Measurements from ENCODE around the gene FRMD4A. TPM values are rescaled to one million over a fixed set of nuclear protein-coding genes. Genes with fewer than 3 reads are reported as not detected.

FRMD4A gene
- total RNA-seq, 1 experiment from 2014 or later: 7.1 TPM

GRCh38 chr10:14022954-14023672 lies 307.6 kb downstream of the FRMD4A start:
- no peak overlapping the region for H3K27ac ChIP-seq (ENCODE audit: low read length)
- CTCF ChIA-PET: no interaction called here
- H3K4me1 ChIP-seq (ENCODE audit: insufficient read depth, low read length): no peaks in the 10 kb centered on the region
- intact Hi-C loops (cut with micrococcal nuclease): no loop called here
- no TSS peak for BruUV-seq (replicated peaks)
- POLR2A ChIA-PET (ENCODE audit: unreplicated experiment): no interaction called here
- no peaks in the 10 kb centered on the region for H3K36me3 ChIP-seq (ENCODE audit: low read depth, low read length)
- no peaks in the 10 kb centered on the region for H3K27me3 ChIP-seq (ENCODE audit: low read length)
- H3K4me2 ChIP-seq (ENCODE audit: low read length): no peak overlapping the region
- no peak for DNase-seq
- H3K79me2 ChIP-seq (ENCODE audit: low read length): no peaks in the 10 kb centered on the region
- no peak overlapping the region for H3K4me3 ChIP-seq (ENCODE audit: low read length)
- no peak for ATAC-seq
- TF ChIP-seq CTCF (conservative IDR thresholded peaks at IDR 0.05; ENCODE audit: low read depth, low read length): no peak
- TF ChIP-seq EZH2 (IDR thresholded peaks at IDR 0.05; ENCODE audit: low read length, unreplicated experiment): no peak
- no peak for TF ChIP-seq EZH2phosphoT487 (IDR thresholded peaks at IDR 0.05; ENCODE audit: borderline replicate concordance, low read length)
- H2AFZ ChIP-seq (ENCODE audit: low read length): no peak overlapping the region
- H3F3A ChIP-seq (ENCODE audit: low read length, unreplicated experiment): no peaks in the 10 kb centered on the region
- H3K9ac ChIP-seq (ENCODE audit: low read length): no peak overlapping the region
- no peaks in the 10 kb centered on the region for H3K9me3 ChIP-seq (ENCODE audit: low read length)
- H3K9me2 ChIP-seq (replicated peaks; ENCODE audit: low read length): no peaks in the 10 kb centered on the region
- H4K20me1 ChIP-seq (ENCODE audit: low read length): no peaks in the 10 kb centered on the region

GRCh38 chr10:14022052-14022451 lies 308.7 kb downstream of the FRMD4A start:
- Histone ChIP-seq H3K9me2 (replicated peaks; ENCODE audit: low read length) (no peaks in the 10 kb centered on the region), H4K20me1 (ENCODE audit: low read length) (no peaks in the 10 kb centered on the region), H3K36me3 (ENCODE audit: low read depth, low read length) (no peaks in the 10 kb centered on the region), H3K9me3 (ENCODE audit: low read length) (no peaks in the 10 kb centered on the region), H3K9ac (ENCODE audit: low read length) (no peak overlapping the region), H3F3A (ENCODE audit: low read length, unreplicated experiment) (no peaks in the 10 kb centered on the region), H2AFZ (ENCODE audit: low read length) (no peak overlapping the region), H3K4me3 (ENCODE audit: low read length) (no peak overlapping the region), H3K27ac (ENCODE audit: low read length) (no peak overlapping the region), H3K27me3 (ENCODE audit: low read length) (no peaks in the 10 kb centered on the region), H3K79me2 (ENCODE audit: low read length) (no peaks in the 10 kb centered on the region), H3K4me1 (ENCODE audit: insufficient read depth, low read length) (no peaks in the 10 kb centered on the region), H3K4me2 (ENCODE audit: low read length) (no peak overlapping the region)
- CTCF ChIA-PET: no interaction called here
- TF ChIP-seq EZH2 (IDR thresholded peaks at IDR 0.05; ENCODE audit: low read length, unreplicated experiment): no peak
- TF ChIP-seq EZH2phosphoT487 (IDR thresholded peaks at IDR 0.05; ENCODE audit: borderline replicate concordance, low read length): no peak
- intact Hi-C loops (cut with micrococcal nuclease): no loop called here
- ATAC-seq (no peak), DNase-seq (no peak)
- POLR2A ChIA-PET (ENCODE audit: unreplicated experiment): no interaction called here
- BruUV-seq (replicated peaks): no TSS peak

- intact Hi-C loops (cut with micrococcal nuclease): no loop called here
- Histone ChIP-seq H3K9ac (ENCODE audit: low read length) (no peak overlapping the region), H3K9me2 (replicated peaks; ENCODE audit: low read length) (no peaks in the 10 kb centered on the region), H3F3A (ENCODE audit: low read length, unreplicated experiment) (no peaks in the 10 kb centered on the region), H3K9me3 (ENCODE audit: low read length) (no peaks in the 10 kb centered on the region), H3K27ac (ENCODE audit: low read length) (no peak overlapping the region), H3K4me3 (ENCODE audit: low read length) (no peak overlapping the region), H3K27me3 (ENCODE audit: low read length) (no peaks in the 10 kb centered on the region), H4K20me1 (ENCODE audit: low read length) (no peaks in the 10 kb centered on the region), H2AFZ (ENCODE audit: low read length) (no peak overlapping the region), H3K4me1 (ENCODE audit: insufficient read depth, low read length) (no peaks in the 10 kb centered on the region), H3K79me2 (ENCODE audit: low read length) (no peaks in the 10 kb centered on the region), H3K36me3 (ENCODE audit: low read depth, low read length) (no peaks in the 10 kb centered on the region), H3K4me2 (ENCODE audit: low read length) (no peak overlapping the region)
- ChIA-PET POLR2A (ENCODE audit: unreplicated experiment) (no interaction called here), CTCF (no interaction called here)
- DNase-seq (no peak), ATAC-seq (no peak)
- TF ChIP-seq CTCF (conservative IDR thresholded peaks at IDR 0.05; ENCODE audit: low read depth, low read length) (no peak), EZH2phosphoT487 (IDR thresholded peaks at IDR 0.05; ENCODE audit: borderline replicate concordance, low read length) (no peak), EZH2 (IDR thresholded peaks at IDR 0.05; ENCODE audit: low read length, unreplicated experiment) (no peak)
- no TSS peak for BruUV-seq (replicated peaks)
Observed at GRCh38 chr10:14020037-14020664, 310.6 kb downstream of the FRMD4A start.
